H1 (cell line): ENCODE data around the gene DUS1L. TPM values are rescaled to one million over a fixed set of nuclear protein-coding genes. Genes with fewer than 3 reads are reported as not detected.

Experiments used
- CTCF ChIA-PET: fragments of 300-600 bp; sonication (Branson Sonifier 250); formaldehyde crosslinking; loops from one replicate; lab custom pipeline; 2021; ENCODE audit not compliant: partially characterized antibody; lab: Charles Lee
- POLR2A ChIA-PET: fragments of 300-600 bp; sonication (Branson Sonifier 250); formaldehyde crosslinking; loops from one replicate; lab custom pipeline; 2021; ENCODE audit warnings: inconsistent platforms; ENCODE audit not compliant: partially characterized antibody; lab: Charles Lee
- DNase-seq, 2 experiments: peaks; one replicate each; pipeline versions ENCODE4 v3.0.0 to v3.0.0-alpha.2; 2010 to 2022; ENCODE audit warnings: low spot score in 2 of 2, low read depth in 1 of 2, mixed read lengths in 1 of 2
- FAIRE-seq: peaks from 2 replicates; lab custom pipeline; 2011; peaks lifted over from hg19 to GRCh38; lab: Jason Lieb, UNC
- H2AFZ ChIP-seq: 2 replicates; pipeline ENCODE4 v1.8.1; 2012; ENCODE audit warnings: low read length, inconsistent platforms
- H2AK5ac ChIP-seq: 2 replicates; pipeline ENCODE4 v1.6.1; 2013; ENCODE audit warnings: low read depth, low read length
- H2BK120ac ChIP-seq: replicated peaks from 2 replicates; pipeline ENCODE3; 2013; ENCODE audit warnings: low read depth, low read length, inconsistent platforms
- H2BK12ac ChIP-seq: 2 replicates; pipeline ENCODE4 v1.6.1; 2013; ENCODE audit warnings: low read depth, low read length
- H2BK15ac ChIP-seq: 2 replicates; pipeline ENCODE4 v1.6.1; 2013; ENCODE audit warnings: low read length
- H2BK20ac ChIP-seq: 2 replicates; pipeline ENCODE4 v1.6.1; 2013; ENCODE audit warnings: low read length
- H2BK5ac ChIP-seq: 2 replicates; pipeline ENCODE4 v1.6.1; 2013; ENCODE audit warnings: low read depth, low read length
- H3K14ac ChIP-seq: 2 replicates; pipeline ENCODE4 v1.6.1; 2013; ENCODE audit warnings: inconsistent platforms; ENCODE audit not compliant: insufficient read length
- H3K18ac ChIP-seq: 2 replicates; pipeline ENCODE4 v1.6.1; 2013; ENCODE audit warnings: low read length; ENCODE audit errors: extremely low read depth
- H3K23ac ChIP-seq: 2 replicates; pipeline ENCODE4 v1.6.1; 2013; ENCODE audit warnings: inconsistent platforms; ENCODE audit not compliant: insufficient read length
- H3K23me2 ChIP-seq: 2 replicates; pipeline ENCODE4 v1.6.1; 2013; ENCODE audit warnings: low read depth, low read length
- H3K27ac ChIP-seq: 2 replicates; pipeline ENCODE4 v1.6.1; 2011; ENCODE audit warnings: low read depth, low read length, inconsistent platforms
- H3K27me3 ChIP-seq, 4 experiments: replicated peaks in 1 of 4; 1 replicate in 1 of 4; 2 replicates in 3 of 4; pipeline versions ENCODE4 v1.6.1 to v1.8.1; 2011 to 2013; ENCODE audit warnings: low read length in 3 of 4, mild to moderate bottlenecking in 3 of 4, inconsistent platforms in 2 of 4, mixed read lengths in 2 of 4, moderate library complexity in 1 of 4; ENCODE audit not compliant: control insufficient read depth in 3 of 4, insufficient read depth in 3 of 4; ENCODE audit errors: extremely low read depth in 1 of 4
- H3K36me3 ChIP-seq, 4 experiments: 2 replicates each; pipeline versions ENCODE4 v1.6.1 to v1.8.1; 2011 to 2013; ENCODE audit warnings: mild to moderate bottlenecking in 4 of 4, low read length in 3 of 4, moderate library complexity in 2 of 4, control low read depth in 1 of 4, inconsistent platforms in 1 of 4; ENCODE audit not compliant: insufficient read depth in 4 of 4, control insufficient read depth in 2 of 4
- H3K4ac ChIP-seq: replicated peaks from 2 replicates; pipeline ENCODE3; 2013; ENCODE audit warnings: low read length, low read depth, mixed read lengths, inconsistent platforms; ENCODE audit not compliant: insufficient read length
- H3K4me1 ChIP-seq, 4 experiments: replicated peaks in 1 of 4; 1 replicate in 1 of 4; 2 replicates in 3 of 4; pipeline versions ENCODE4 v1.6.1 to v1.8.1; 2011 to 2013; ENCODE audit warnings: low read length in 3 of 4, inconsistent platforms in 2 of 4, mixed read lengths in 1 of 4; ENCODE audit not compliant: insufficient read depth in 4 of 4, control insufficient read depth in 3 of 4
- H3K4me2 ChIP-seq, 2 experiments: 2 replicates each; pipeline versions ENCODE4 v1.6.1 to v1.8.1; 2011 to 2013; ENCODE audit warnings: low read depth in 2 of 2, low read length in 2 of 2, control low read depth in 1 of 2, inconsistent platforms in 1 of 2, mild to moderate bottlenecking in 1 of 2; ENCODE audit not compliant: insufficient read depth in 1 of 2
- H3K4me3 ChIP-seq, 4 experiments: fragments of 200-600, 300-600 bp in 1 of 4; sonication (generic), shearing (Covaris generic), sonication (Bioruptor Twin) in 1 of 4; 2 replicates each; pipeline versions ENCODE4 v1.5.1 to v1.8.1; 2011 to 2016; ENCODE audit warnings: low read length in 4 of 4, low read depth in 3 of 4, control low read depth in 2 of 4, inconsistent platforms in 2 of 4, mild to moderate bottlenecking in 2 of 4, mixed read lengths in 1 of 4, moderate library complexity in 1 of 4; ENCODE audit not compliant: insufficient read depth in 2 of 4; ENCODE audit errors: extremely low read depth in 1 of 4
- H3K56ac ChIP-seq: replicated peaks from 2 replicates; pipeline ENCODE3; 2013; ENCODE audit warnings: low read depth, mild to moderate bottlenecking, mixed read lengths, low read length, inconsistent platforms; ENCODE audit not compliant: insufficient read length
- H3K79me1 ChIP-seq: 2 replicates; pipeline ENCODE4 v1.6.1; 2013; ENCODE audit warnings: low read depth, low read length, control low read depth
- H3K79me2 ChIP-seq, 2 experiments: 2 replicates each; pipeline versions ENCODE4 v1.6.1 to v1.8.1; 2012 to 2013; ENCODE audit warnings: low read length in 2 of 2, mild to moderate bottlenecking in 2 of 2, inconsistent platforms in 1 of 2; ENCODE audit not compliant: insufficient read depth in 2 of 2, control insufficient read depth in 1 of 2
- H3K9ac ChIP-seq, 4 experiments: replicated peaks in 1 of 4; 1 replicate in 1 of 4; 2 replicates in 3 of 4; pipeline versions ENCODE4 v1.6.1 to v1.8.1; 2011 to 2013; ENCODE audit warnings: low read depth in 3 of 4, low read length in 3 of 4, control low read depth in 2 of 4, mild to moderate bottlenecking in 2 of 4, moderate library complexity in 2 of 4, inconsistent platforms in 1 of 4; ENCODE audit errors: extremely low read depth in 1 of 4
- H3K9me3 ChIP-seq, 2 experiments: 2 replicates each; pipeline versions ENCODE4 v1.6.1 to v1.8.1; 2012 to 2013; ENCODE audit warnings: mild to moderate bottlenecking in 2 of 2, moderate library complexity in 2 of 2, control low read depth in 1 of 2, inconsistent platforms in 1 of 2, low read depth in 1 of 2, low read length in 1 of 2, mixed read lengths in 1 of 2; ENCODE audit not compliant: insufficient read depth in 2 of 2
- H4K20me1 ChIP-seq, 2 experiments: replicated peaks in 1 of 2; 2 replicates each; pipeline versions ENCODE3 to v1.8.1; 2011 to 2013; ENCODE audit warnings: inconsistent platforms in 2 of 2, low read length in 2 of 2, mild to moderate bottlenecking in 1 of 2; ENCODE audit not compliant: insufficient read depth in 2 of 2, control insufficient read depth in 1 of 2
- H4K5ac ChIP-seq: 2 replicates; pipeline ENCODE4 v1.6.1; 2013; ENCODE audit warnings: low read length, low read depth, mixed read lengths, inconsistent platforms; ENCODE audit not compliant: insufficient read length
- H4K8ac ChIP-seq: 2 replicates; pipeline ENCODE4 v1.8.0; 2013; ENCODE audit warnings: mild to moderate bottlenecking, moderate library complexity, low read length, inconsistent platforms; ENCODE audit not compliant: insufficient read depth; ENCODE audit errors: extremely low read depth
- H4K91ac ChIP-seq: replicated peaks from 2 replicates; pipeline ENCODE3; 2013; ENCODE audit warnings: low read length, mixed read lengths, inconsistent platforms; ENCODE audit not compliant: insufficient read length
- BACH1 ChIP-seq: IDR thresholded peaks from 2 replicates; pipeline ENCODE4 v1.6.1; 2012; ENCODE audit warnings: low read length, improper control_type of control experiment
- CHD1 ChIP-seq: IDR thresholded peaks from 2 replicates; pipeline ENCODE4 v1.6.1; 2012; ENCODE audit warnings: low read depth, low read length, improper control_type of control experiment
- MAFK ChIP-seq: IDR thresholded peaks from 2 replicates; pipeline ENCODE4 v1.6.1; 2012; ENCODE audit warnings: low read depth, mild to moderate bottlenecking, improper control_type of control experiment, low read length
- WGBS, 2 experiments: shearing (Covaris generic) in 1 of 2; methylation state at CpG; one replicate each; pipeline versions ENCODE4 v1.1.6 to v1.1.7; 2013 to 2015; ENCODE audit warnings: low lambda C conversion rate in 2 of 2, mixed read lengths in 2 of 2, inconsistent platforms in 1 of 2, low coverage in 1 of 2, missing lambda C conversion rate in 1 of 2; ENCODE audit not compliant: insufficient replicate concordance in 2 of 2, insufficient coverage in 1 of 2, insufficient read length in 1 of 2; ENCODE audit errors: extremely low coverage in 1 of 2, missing lambda C conversion rate in 1 of 2; 5-methylcytosine and 5-hydroxymethylcytosine counted together
- polyA plus RNA-seq, 7 experiments: library from polyadenylated mRNA; depleted of rRNA in 3 of 7; stranded (reverse) in 5 of 7; unstranded in 2 of 7; fragments of >200 nt in 5 of 7; fragments of 200-250 nt in 2 of 7; gene quantifications; 1 replicate in 5 of 7; 2 replicates in 1 of 7; 4 replicates in 1 of 7; pipeline versions ENCODE4 v1.2.1 to v1.2.3, GENCODE V29; 2011 to 2013; ENCODE audit warnings: missing spikeins in 2 of 7, mixed read lengths in 2 of 7
- total RNA-seq: library from RNA; stranded (reverse); fragmentation: NEBNext Ultra II Directional; extraction: Animal tissue kit (Norgen Biotek cat#: 25700); gene quantifications from 2 replicates; pipeline ENCODE4 v1.2.1, GENCODE V29; 2021

DUS1L gene
- total and polyA plus RNA-seq, 2 of the 8 experiments (the other 6 are each of a cell fraction or from before 2014, with no cell fraction given): 34.5 to 69.1 TPM

- H3K14ac ChIP-seq: no peak overlapping the region
- H4K5ac ChIP-seq: no peak overlapping the region
- no peak overlapping the region for H2BK120ac ChIP-seq
- H2BK12ac ChIP-seq: no peak overlapping the region
- H3K79me1 ChIP-seq: peaks cover 3% of the 10 kb centered on the region
- H4K91ac ChIP-seq: no peak overlapping the region
- no peak overlapping the region for H2BK15ac ChIP-seq
- no peak overlapping the region for H2AFZ ChIP-seq
- FAIRE-seq (no peak), DNase-seq (no peak)
- no peak overlapping the region for H3K9ac ChIP-seq
- H3K18ac ChIP-seq: no peak overlapping the region
- CTCF ChIA-PET: interaction anchor here (1.0 to 3.4 kb wide), 7 partner anchors 11 to 55 kb away, joined by 3 to 16 read pairs (median 5); no protein-coding TSS in a partner anchor
- no peak overlapping the region for H2AK5ac ChIP-seq
- no peaks in the 10 kb centered on the region for H3K79me2 ChIP-seq
- H3K27ac ChIP-seq: no peak overlapping the region
- H3K9me3 ChIP-seq: no peaks in the 10 kb centered on the region
- WGBS, 2 experiments: 96% methylated on average over 19 of the region's 28 CpGs; no CpG with 5 or more reads in 1 of the 2 experiments
- no peak overlapping the region for H2BK20ac ChIP-seq
- no peak overlapping the region for H3K56ac ChIP-seq
- peaks cover 0 to 1% (median 0%) of the 10 kb centered on the region in 4 experiments; a peak in 1 of 7 replicates for H3K4me1 ChIP-seq
- 0 out of 2 replicates have a peak, but pooled peaks cover 1% of the 10 kb centered on the region for H3K23me2 ChIP-seq
- H3K36me3 ChIP-seq: no peaks in the 10 kb centered on the region; a peak in 2 of 8 replicates
- no peak overlapping the region for H3K4me3 ChIP-seq
- TF ChIP-seq BACH1: no peak
- no peak for TF ChIP-seq CHD1
- TF ChIP-seq MAFK: no peak
- TF ChIP-seq, all 59 proteins: peak for 0
- Histone ChIP-seq H4K8ac (no peak overlapping the region), H3K4ac (no peak overlapping the region), H2BK5ac (no peak overlapping the region), H3K23ac (no peak overlapping the region), H3K27me3 (no peaks in the 10 kb centered on the region), H4K20me1 (peaks cover 3 to 7% of the 10 kb centered on the region in 2 experiments), H3K4me2 (no peak overlapping the region)
- POLR2A ChIA-PET: interaction anchor here (1.5 to 3.2 kb wide), 4 partner anchors 9 to 18 kb away, joined by 5 to 13 read pairs (median 6); partner anchors contain the start of genes CENPX and LRRC45
These were observed 56.6 kb downstream of the DUS1L start for GRCh38 chr17:82008941-82009405.
